HG03175 (cell line): ENCODE measurements around the gene TGFA.

Experiments used
- ATAC-seq: cut with Tn5 transposase; IDR thresholded peaks from one replicate; pipeline ENCODE4 v1.9.1; 2021; ENCODE audit warnings: mild to moderate bottlenecking, moderate library complexity; ENCODE audit not compliant: unreplicated experiment

TGFA gene

GRCh38 chr2:70525032-70525431, 28.6 kb downstream of the TGFA start:
- no peak for ATAC-seq

- no peak for ATAC-seq
Measured at GRCh38 chr2:70523996-70524965, 29.3 kb downstream of the TGFA start.

- ATAC-seq, result no peak
Measured at GRCh38 chr2:70523672-70523995, 30.0 kb downstream of the TGFA start.

- no peak for ATAC-seq
Measured at GRCh38 chr2:70522627-70523026, 31.0 kb downstream of the TGFA start.

DNA sequence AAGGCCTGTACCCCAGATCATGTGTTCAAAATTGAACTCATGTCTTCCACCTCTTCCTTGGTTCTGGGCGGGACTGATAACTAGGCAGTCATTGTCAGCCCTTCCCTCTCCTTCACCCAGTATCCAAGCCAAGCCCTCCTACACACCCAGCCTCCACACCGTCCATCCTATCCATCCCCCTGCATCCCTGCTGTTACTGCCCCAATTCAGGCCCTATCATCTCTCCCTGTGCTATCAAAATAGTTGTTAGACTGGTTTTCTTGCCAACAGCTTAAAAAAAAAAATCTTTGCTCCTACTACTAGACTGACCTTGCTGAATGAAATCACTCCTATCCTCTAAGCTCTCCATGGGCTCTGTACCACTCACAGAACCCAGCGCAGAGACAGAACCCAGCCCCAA, 32.8 kb downstream of the TGFA start:
- ATAC-seq, result no peak

GRCh38 chr2:70519453-70519852, 34.2 kb downstream of the TGFA start:
- ATAC-seq, result no peak

DNA sequence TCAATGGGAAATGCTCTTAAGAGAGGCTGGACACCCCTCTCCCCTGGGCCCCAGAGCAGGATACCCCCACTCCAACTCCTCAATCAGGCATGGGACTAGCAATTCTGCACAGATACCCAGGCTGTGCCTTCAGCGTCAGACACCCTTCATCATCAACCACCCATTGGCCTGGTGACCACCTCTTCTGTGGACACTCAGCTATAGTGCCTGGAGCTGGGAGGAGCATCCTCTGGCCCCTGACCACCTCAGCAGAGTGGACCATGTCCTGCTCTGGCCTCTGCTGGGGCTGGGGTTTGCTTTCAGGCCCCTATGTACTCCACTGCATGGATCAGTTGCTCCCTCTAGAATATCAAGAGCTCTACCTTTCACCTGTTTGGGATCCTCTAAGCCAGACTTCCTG, 35.1 kb downstream of the TGFA start:
- no peak for ATAC-seq

- no peak for ATAC-seq
Measured at GRCh38 chr2:70517804-70518203, 35.8 kb downstream of the TGFA start.

GRCh38 chr2:70516596-70516995, 37.0 kb downstream of the TGFA start:
- ATAC-seq, result peak; percentile 94

GRCh38 chr2:70515938-70516337, 37.7 kb downstream of the TGFA start:
- no peak for ATAC-seq

DNA sequence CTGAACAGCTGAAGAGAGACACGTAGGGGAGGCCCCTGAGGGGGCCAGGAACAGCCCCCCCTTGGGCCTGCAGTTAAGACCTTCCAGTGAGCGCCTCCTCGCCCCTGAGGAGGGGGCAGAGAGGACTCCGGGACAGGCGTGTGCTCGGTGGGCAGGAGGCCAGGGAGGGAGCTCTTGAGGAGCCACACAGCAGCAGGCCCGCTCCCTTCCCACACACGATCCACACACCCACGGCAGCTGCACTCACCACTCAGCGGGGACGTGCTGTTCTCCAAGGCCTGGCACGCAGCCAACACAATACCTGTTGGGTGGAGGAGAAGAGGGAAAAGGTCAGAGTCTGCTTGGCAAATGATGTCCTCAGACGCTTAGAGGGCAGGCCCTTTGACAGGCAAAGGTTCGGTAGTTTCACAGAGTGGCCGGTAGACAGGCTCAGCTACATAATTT, 39.0 kb downstream of the TGFA start:
- no peak for ATAC-seq

- ATAC-seq, result no peak
Measured at GRCh38 chr2:70513738-70514137, 39.9 kb downstream of the TGFA start.

GRCh38 chr2:70511971-70512729, 41.5 kb downstream of the TGFA start:
- ATAC-seq, result no peak

GRCh38 chr2:70510313-70510712, 43.3 kb downstream of the TGFA start:
- no peak for ATAC-seq

GRCh38 chr2:70509565-70509964, 44.1 kb downstream of the TGFA start:
- no peak for ATAC-seq

GRCh38 chr2:70508711-70509462, 44.7 kb downstream of the TGFA start:
- no peak for ATAC-seq

GRCh38 chr2:70505613-70506391, 47.8 kb downstream of the TGFA start:
- ATAC-seq, result no peak

GRCh38 chr2:70504750-70505149, 48.9 kb downstream of the TGFA start:
- no peak for ATAC-seq

DNA sequence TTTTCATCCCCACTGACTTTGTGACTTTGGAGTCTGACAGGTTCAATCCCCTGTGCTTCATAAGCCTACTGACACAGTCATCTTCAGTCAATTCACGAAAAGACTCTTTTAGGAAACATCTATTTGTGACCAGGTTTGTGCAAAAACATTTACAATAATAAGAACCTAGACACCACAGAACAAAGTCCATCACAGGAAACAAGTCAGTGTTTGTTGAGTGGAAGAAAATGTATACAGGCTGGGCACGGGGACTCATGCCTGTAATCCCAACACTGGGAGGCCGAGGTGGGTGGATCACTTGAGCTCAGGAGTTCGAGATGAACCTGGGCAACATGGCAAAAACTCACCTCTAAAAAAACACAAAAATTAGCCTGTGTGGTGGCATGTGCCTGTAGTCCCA, 49.7 kb downstream of the TGFA start:
- no peak for ATAC-seq

DNA sequence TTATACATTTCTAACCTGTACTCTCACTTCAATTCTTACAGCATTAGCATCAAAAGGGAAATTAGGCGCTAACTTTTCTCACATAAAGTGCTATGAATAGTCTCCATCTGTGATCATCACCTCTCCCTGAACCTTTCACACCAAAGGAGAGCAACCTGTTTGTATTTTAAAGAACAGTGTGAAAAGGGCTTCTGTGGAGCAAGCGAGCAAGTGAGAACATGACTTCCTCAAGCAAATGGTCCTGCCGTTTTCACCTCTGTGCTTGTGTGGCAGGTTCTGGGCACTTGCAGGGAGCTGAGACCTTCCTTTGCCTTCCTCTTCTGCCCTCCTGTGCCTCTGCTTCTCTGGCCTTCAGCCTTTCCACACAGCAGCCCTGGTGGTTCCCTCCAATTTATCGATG, 51.9 kb downstream of the TGFA start:
- ATAC-seq, result no peak

DNA sequence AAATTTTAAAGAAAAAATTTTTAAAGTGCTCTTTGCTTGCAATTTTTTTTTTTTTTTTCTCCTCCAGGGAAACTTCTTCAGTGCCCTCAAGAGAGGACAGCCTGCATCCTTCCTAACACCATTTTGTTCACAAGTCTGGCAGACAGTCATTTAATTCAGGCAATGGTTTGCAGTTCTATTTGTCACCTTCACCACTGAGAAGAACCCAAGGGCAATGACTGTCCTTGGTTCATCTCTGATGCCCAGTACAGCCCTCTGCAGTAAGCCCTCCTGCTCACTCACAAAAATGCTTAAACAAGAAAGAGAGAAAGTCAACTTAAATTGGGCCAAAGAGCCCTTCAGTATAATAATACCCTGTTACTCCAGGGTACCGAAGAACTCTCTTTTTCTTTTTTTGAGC, 52.4 kb downstream of the TGFA start:
- ATAC-seq, result no peak
